GM19438 (cell line): Measurements from ENCODE around the gene STAT3.
A peak's percentile ranks its signal among the peaks of the same experiment; 100 is the strongest.

ENCODE experiments used
- ATAC-seq: cut with Tn5 transposase; IDR thresholded peaks from one replicate; pipeline ENCODE4 v1.9.1; 2021; ENCODE audit warnings: low read depth; ENCODE audit not compliant: unreplicated experiment

The STAT3 gene

GRCh38 chr17:42282478-42283080, 105.7 kb downstream of the STAT3 start:
- ATAC-seq: no peak

GRCh38 chr17:42281571-42282096, 106.6 kb downstream of the STAT3 start:
- ATAC-seq: no peak

GRCh38 chr17:42279776-42280630, 108.2 kb downstream of the STAT3 start:
- no peak for ATAC-seq

- ATAC-seq: no peak
These were observed 110.9 kb downstream of the STAT3 start for GRCh38 chr17:42277342-42277712.

GRCh38 chr17:42276609-42277341, 111.5 kb downstream of the STAT3 start:
- ATAC-seq: peak; percentile 27

- ATAC-seq: peak; percentile 47
These were observed 112.0 kb downstream of the STAT3 start, which contains the start of gene STAT5B for GRCh38 chr17:42276359-42276608. STAT5B (minus strand) TSS chr17:42276391; CDS start chr17:42232127, 44,264 bp downstream.

GRCh38 chr17:42275527-42276358, 112.5 kb downstream of the STAT3 start:
- peak; percentile 42 for ATAC-seq

GRCh38 chr17:42274812-42275526, 113.3 kb downstream of the STAT3 start:
- ATAC-seq: no peak

GRCh38 chr17:42274253-42274542, 114.0 kb downstream of the STAT3 start:
- no peak for ATAC-seq

GRCh38 chr17:42273474-42274252, 114.6 kb downstream of the STAT3 start:
- ATAC-seq: no peak

GRCh38 chr17:42272162-42272907, 115.9 kb downstream of the STAT3 start:
- no peak for ATAC-seq

- ATAC-seq: no peak
These were observed 116.5 kb downstream of the STAT3 start for GRCh38 chr17:42271779-42272035.

GRCh38 chr17:42271006-42271778, 117.0 kb downstream of the STAT3 start:
- no peak for ATAC-seq

GRCh38 chr17:42270596-42270995, 117.6 kb downstream of the STAT3 start:
- no peak for ATAC-seq

GRCh38 chr17:42270170-42270535, 118.1 kb downstream of the STAT3 start:
- ATAC-seq: no peak

GRCh38 chr17:42268236-42268635, 120.0 kb downstream of the STAT3 start:
- ATAC-seq: no peak

GRCh38 chr17:42266918-42267766, 121.1 kb downstream of the STAT3 start:
- no peak for ATAC-seq
